NCI-H128 (cell line): ENCODE measurements around the gene CCDC88C.
A peak's percentile ranks its signal among the peaks of the same experiment; 100 is the strongest.

Experiments
- DNase-seq: peaks from one replicate; lab custom pipeline; 2025; ENCODE audit not compliant: unreplicated experiment; lab: John Stamatoyannopoulos, UW

Gene CCDC88C

DNA sequence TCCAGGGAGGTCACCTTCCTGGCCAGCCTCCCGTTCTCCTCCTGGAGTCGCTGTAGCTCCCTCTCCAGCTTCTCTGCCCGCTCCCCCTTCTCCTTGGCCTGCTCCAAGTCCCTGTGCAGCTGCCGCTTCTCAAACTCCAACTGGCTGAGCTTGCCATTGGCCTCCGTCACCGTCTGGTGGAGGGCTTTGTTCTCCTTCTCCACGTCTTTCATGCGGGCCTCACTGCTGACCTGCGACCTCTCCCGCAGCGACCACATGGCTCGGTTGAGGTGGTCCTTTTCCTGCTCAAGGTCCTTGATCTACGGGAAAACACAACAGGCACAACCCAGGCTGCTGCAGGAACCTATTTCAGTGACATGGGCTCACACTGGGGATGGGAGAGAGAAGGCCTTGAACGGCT, 103.8 kb downstream of the CCDC88C start:
- no peak for DNase-seq

GRCh38 chr14:91313154-91313850, 104.3 kb downstream of the CCDC88C start:
- no peak for DNase-seq

DNA sequence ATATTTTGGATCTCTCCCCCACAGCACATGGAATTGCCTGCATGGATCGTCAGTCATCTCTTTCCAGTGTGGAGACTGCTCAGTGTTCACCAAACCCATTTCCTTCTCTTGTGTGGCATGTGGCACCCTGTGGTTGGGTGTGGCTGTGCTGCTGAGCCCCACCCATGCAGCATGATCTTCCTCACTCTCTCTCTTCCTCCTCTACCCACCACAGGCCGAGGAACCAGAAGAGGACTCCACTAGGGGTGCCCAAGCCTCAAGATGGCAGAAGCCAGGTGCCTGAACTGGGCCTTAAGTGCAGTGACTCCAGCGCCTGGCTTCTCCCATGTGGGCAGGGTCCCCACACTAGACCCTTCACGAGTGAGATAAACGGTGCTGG, 106.3 kb downstream of the CCDC88C start:
- DNase-seq = no peak

GRCh38 chr14:91310606-91311283, 106.9 kb downstream of the CCDC88C start:
- DNase-seq = no peak

DNA sequence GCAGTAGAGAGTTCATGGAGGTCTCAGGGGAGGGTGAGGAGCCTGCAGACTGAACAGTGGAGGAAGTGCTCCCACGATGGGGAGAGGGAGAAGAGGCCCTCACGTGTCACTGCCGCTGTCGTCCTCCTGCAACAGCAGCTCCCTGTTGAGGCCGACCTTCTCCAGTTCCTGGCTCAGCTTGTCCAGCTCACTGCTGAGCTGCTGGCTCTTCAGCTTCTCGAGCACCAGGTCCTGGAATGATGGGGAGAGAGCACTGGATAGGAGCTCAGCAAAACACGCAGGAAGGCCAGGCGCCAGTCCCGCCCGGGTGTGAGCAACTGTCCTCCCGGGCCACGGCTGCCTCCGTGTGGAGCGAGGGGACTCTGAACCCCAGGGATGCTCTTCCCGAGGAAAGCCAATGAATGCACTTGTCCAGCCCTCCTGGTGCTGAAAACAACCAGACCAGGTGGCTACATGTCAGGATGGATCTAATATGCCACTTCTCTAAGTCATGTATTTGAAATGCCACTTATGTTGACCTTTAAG, 107.8 kb downstream of the CCDC88C start:
- no peak for DNase-seq

DNA sequence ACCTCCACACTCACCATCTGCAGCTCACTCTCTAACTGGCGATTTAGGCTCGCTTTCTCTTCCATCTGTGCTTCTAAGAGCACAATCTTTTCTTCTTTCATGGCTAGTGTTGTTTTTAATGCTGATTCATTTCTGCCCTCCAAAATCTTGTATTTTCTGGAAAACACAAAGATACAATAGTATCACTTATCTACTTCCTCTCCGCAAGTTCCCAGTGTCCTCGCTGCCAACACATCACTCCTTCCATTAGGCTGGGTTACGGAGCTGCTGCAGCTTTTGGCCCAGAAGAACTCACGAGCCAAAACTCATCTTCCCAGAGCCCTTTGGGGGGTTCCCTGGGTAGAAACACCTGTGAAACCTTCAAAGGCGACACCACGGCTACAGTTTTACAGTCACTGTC, 109.3 kb downstream of the CCDC88C start:
- no peak for DNase-seq

DNA sequence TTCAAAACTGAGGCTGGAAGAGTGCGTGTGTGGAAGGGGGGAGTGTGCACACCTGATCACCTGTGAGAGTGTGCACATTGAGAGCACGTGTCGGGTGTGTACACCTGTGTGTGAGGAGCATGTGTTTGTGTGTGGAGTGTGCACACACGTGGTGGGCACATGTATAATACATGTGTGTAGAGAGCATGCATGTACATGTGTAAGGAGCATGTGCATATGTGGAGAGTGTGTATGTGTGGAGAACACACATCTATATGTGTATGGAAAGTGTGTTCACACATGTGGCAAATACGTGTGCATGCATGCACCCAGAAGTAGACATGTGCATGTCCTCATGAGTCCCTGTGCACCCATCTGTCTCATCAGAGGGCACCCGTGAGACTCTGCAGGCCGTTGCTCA, 110.0 kb downstream of the CCDC88C start:
- DNase-seq = no peak

- no peak for DNase-seq
Observed at GRCh38 chr14:91307046-91307445, 110.6 kb downstream of the CCDC88C start.

DNA sequence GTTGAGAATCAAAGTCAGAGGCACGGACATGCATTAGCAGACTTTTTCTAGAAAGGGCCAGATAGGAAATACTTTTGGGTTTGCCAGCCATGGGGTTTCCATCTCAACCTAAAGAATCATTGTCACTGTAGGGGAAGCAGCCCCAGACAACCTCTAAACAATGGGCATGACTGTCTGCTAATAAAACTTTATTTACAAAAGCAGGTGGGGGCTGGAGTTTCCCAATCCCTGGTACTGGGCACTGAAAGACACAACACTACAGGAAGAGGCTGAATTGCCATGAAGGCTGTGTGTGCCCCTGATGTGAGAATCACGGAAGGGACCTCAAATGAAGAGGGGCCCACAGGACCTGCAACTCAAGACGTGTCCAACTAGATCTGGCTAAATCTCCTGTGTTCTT, 111.1 kb downstream of the CCDC88C start:
- DNase-seq = no peak

- DNase-seq = no peak
Observed at GRCh38 chr14:91305650-91306431, 111.8 kb downstream of the CCDC88C start.

- no peak for DNase-seq
Observed at GRCh38 chr14:91303924-91304229, 113.7 kb downstream of the CCDC88C start.

DNA sequence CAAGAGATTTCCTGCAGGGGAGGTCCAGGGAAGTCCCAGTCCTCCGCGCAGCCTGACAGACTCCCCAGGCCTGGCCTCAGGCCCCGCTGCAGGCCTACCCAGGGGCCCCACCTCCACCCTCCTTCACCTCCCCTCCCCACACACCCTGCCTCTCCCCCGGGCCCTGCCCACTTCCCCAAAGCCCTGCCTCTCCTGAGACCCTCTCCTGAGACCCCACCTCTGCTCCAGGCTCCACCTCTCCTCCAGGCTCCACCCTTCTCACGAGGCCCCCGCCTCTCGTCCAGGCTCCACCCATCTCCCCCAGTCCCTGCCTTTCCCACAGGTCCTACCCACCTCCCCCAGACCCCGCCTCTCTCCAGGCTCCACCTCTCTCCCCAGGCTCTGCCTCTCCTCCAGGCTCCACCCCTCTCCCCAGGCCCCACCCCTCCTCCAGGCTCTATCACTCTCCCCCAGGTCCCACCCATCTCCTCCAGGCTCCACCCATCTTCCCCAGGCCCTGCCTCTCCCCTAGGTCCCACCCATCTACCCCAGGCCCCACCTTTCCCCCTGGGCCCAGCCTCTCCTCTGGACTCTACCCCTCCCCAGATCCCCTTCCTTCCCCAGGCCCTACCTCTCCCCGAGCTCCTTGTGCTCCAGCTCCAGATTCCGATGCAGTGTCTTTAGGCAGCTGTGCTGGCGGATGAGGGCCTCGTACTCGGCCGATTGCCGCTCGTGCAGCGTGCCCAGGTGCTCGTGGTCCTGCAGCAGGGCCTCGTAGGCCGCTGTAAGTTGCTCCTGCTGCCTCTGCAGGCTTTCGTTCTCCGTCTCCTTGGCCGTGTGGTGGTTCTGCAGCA, 114.3 kb downstream of the CCDC88C start:
- DNase-seq = no peak

DNA sequence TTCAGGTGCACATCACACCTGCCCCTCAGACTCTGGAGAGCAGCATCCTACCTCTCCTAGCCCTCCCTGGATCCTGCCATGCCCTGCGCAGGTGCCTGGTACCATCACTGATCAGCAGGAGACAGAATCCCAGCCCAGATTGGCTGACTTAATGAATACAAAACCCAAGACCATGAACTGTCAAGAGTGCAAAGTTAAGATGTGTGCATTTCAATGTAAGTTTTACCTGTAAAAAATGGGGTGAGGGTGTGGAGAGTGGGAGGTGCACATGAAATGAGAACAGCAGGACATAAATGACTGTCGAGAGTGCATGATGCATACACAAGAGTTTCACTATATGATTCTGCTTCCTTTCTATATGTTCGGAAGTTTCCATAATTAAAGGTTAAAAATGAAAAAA, 115.2 kb downstream of the CCDC88C start:
- DNase-seq = no peak

DNA sequence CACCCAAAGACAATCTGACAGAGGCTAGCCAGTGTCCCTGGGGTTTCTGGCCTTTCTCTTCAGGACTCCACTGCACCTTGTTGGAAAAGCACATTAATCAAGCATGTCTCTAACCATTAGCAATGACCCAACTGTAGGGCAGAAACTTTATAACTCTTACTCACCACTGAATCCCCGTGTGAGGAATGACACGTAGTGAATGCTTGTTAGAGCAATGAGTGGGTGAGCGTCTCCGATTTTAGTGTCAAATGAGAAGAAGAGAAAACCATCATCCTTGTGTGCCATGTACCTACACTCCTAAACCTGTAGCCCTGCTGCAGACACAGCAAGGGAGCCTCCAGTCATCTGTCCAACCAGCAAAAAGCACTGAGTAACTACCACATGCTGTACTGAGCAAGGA, 116.7 kb downstream of the CCDC88C start:
- DNase-seq = no peak

- no peak for DNase-seq
Observed at GRCh38 chr14:91300283-91300895, 117.2 kb downstream of the CCDC88C start.

DNA sequence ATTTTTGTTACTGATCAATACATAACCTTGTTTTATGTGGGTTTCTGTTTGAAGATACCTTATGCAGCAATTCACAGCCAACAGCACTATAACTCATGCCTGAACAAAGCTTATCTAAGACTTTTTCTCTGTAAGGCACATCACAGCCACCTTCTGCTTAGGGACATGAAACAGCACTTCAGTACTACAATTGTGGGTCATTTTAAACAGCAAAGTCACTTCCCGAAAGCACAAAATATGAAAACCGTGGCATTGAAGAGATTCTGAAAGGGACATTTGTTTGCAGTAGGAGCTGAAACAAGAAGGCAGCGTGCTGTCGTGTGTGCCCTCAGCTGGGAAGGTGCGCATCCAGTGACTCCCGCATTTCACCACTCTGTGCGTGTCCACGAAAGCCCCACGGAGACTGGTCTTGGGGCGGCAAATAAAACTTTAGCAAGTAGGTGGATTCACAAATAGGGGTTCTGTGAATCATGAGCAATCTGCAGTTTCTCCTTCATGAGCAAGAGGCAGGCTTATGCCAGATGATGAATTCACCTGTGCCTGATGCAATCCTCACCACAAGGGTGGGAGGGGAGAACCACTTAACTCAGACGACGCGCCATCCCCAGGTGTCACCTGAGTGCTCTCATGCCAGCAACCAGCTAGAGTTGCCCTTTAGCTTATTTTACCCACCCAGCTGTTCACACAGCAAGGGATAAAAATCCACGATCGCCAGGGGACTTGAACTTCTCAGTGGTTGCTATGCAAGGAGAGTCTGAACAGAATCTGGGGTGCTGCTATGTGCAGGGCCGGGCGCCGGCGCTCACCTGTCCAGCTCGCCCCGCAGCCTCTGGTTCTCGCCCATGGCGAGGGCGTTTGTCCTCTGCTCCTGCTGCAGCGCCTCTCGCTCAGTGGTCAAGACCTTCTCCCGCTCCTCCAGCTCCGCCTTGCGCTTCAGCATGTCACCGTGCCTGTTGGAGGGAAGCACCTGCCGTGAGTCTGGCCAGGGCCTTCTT, 118.2 kb downstream of the CCDC88C start:
- DNase-seq = peak; percentile 67

- no peak for DNase-seq
Observed at GRCh38 chr14:91298576-91298975, 119.0 kb downstream of the CCDC88C start.

DNA sequence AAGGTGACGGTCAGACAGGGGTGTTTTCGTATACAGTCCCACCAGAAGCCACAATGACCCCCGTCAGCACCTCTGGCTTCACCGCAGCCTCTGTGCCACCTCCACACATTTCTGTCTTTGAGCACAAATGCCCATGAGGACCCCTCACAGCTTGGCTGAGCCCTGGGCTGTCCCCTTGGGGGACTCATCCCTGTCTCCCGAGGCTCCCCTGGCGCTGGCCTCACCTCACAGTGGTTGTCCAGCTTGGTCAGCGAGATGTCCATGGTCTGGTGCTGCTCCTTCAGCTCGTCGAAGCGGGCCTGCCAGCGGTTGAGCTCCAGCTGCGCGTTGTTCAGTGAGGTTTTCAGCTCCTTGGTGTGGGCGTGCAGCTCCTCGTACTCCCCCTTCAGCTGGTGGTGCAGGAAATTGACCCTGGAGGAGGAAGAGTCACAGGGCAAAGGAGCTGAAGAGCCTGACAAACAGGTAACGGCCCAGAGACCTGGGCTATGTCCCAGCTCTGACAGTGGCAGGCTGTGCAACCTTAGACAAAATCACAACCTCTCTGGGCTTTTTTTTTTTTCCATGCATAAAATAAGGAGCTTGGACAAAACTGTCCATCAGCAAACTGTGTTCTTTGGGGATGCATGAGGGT, 120.4 kb downstream of the CCDC88C start:
- no peak for DNase-seq
